Measurements from ENCODE around the gene E2F4. TPM values are rescaled to one million over a fixed set of nuclear protein-coding genes. Genes with fewer than 3 reads are reported as not detected.
A peak's percentile ranks its signal among the peaks of the same experiment; 100 is the strongest.

The E2F4 gene
- total and polyA plus RNA-seq, 8 donors = 45.7 to 81.4 (median 53.9) TPM

DNA sequence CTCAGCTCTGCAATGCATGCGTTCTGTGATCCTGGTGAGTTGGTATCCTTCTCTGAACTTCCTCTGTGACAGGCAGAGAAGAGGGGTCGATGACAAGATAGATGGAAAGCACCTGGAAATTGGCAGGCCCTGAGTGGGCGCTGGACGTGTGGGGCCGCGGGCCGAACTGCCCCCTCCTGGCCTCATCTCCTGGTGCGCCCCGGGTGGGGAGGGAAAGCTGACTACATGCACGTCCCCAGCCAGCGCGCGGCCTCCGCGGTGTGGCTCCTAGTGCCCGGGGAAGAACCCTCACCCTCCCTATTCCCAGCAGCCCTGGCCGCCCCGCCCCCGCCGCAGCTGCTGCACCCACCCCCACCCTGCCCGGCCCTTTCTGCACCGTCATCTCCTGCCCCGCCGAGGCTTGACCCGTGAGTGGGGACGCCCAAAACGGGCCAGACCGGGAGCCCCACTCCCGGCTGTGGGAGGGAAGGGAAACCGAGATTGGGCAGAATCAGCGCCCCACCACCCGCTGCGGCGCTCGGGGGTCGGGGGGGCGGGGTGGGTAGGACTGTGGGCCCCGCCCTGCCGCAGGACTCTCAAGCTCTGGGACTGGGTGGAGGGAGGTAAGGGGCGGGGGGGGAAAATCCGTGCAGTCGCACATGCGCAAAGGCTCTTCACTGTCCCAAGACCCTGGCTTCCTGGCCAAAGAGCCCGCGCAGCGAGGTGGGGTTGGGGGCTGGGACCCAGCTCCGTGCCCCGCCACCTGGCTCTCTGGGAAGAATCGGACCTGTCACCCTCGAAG is 21.6 kb upstream of the E2F4 start, which contains the start of gene NOL3:
Gene NOL3 (plus strand): TSS at position 371 of the 781 bp plus-strand sequence.
- intact Hi-C loops (cut with DNase I) = no loop called here
- no peaks in the 10 kb centered on the region for H3K9me3 ChIP-seq

DNA sequence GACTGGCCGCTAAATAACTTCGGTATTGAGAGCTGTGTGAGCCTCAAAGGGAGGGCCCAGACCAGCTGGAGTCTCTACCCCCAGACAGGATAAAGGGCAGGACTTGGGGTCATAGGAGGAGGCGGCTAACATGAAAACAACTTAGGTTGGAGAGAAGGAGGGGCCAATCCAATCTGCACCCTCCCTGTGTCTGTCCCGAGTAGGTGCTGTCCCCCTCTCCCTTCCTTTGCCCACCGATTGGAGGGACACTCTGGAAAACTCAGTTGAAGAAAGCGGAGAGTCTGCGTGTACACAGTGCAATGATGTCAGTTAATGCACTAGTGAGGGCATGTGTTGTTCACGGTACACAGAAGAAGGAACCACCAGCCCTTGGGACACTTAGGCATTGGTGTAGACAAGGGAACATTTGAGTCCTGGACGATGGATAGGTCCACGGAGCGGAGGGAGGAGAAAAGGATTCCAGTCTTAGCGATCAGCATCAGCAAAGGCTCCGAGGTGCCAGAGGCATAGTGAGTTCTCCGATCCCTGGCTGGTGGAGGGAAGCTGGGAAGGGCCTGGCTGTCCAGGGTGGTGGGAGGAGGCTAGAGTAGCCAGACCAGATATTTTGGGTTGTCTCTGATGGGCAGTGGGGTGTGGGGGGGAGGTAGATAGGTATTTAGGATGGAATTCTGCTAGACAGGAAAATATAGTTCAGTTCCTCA is 20.9 kb upstream of the E2F4 start:
- TF ChIP-seq, protein P1, sequence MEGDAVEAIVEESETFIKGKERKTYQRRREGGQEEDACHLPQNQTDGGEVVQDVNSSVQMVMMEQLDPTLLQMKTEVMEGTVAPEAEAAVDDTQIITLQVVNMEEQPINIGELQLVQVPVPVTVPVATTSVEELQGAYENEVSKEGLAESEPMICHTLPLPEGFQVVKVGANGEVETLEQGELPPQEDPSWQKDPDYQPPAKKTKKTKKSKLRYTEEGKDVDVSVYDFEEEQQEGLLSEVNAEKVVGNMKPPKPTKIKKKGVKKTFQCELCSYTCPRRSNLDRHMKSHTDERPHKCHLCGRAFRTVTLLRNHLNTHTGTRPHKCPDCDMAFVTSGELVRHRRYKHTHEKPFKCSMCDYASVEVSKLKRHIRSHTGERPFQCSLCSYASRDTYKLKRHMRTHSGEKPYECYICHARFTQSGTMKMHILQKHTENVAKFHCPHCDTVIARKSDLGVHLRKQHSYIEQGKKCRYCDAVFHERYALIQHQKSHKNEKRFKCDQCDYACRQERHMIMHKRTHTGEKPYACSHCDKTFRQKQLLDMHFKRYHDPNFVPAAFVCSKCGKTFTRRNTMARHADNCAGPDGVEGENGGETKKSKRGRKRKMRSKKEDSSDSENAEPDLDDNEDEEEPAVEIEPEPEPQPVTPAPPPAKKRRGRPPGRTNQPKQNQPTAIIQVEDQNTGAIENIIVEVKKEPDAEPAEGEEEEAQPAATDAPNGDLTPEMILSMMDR (IDR thresholded peaks at IDR 0.05) = no peak
- peaks cover 27 to 61% of the 10 kb centered on the region in 2 donors for H3K4me1 ChIP-seq
- intact Hi-C loops (cut with DNase I) = no loop called here
- H3K27ac ChIP-seq = peak overlapping the region; percentile 81 to 90
- H3K9me3 ChIP-seq = no peaks in the 10 kb centered on the region
- DNase-seq (no peak), ATAC-seq (peak; percentile 6)
- H3K27me3 ChIP-seq = peaks cover 4 to 86% of the 10 kb centered on the region in 2 donors
- H3K36me3 ChIP-seq = no peaks in the 10 kb centered on the region
- H3K4me3 ChIP-seq = peak overlapping the region; percentile 29 to 43

More for the DNA sequence above, 21.6 kb upstream of the E2F4 start, which contains the start of gene NOL3:
- DNase-seq (peak; percentile 61 to 95 (median 82)), ATAC-seq (peak; percentile 72)
- Histone ChIP-seq H3K27ac (peak within 1 kb of the TSS; percentile 81 to 90), H3K4me3 (peak within 1 kb of the TSS; percentile 29 to 43), H3K4me1 (peaks cover 30 to 66% of the 10 kb centered on the region in 2 donors), H3K36me3 (no peaks in the 10 kb centered on the region), H3K27me3 (peaks cover 11 to 90% of the 10 kb centered on the region in 2 donors)
- TF ChIP-seq, protein P1 (IDR thresholded peaks at IDR 0.05) = no peak

DNA sequence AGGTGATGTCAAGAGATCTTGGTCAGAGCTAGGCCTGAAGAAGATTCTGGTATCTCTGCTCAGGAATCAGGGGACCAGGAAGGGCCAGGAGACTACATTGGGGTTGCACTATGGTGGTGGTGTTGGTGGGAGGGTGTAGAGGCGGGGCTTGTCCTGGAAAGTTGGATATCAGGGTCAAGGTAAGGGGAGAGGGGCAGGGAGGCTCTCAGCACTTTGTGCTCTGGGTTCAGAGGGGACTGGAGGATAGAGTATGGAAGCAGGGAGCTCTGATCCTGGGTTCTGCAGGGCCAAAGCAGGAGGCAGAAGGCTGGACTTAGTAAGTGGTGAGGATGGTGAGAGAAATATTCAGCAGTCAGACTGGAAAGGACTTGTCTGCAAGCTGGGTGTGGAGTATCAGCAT is 18.6 kb upstream of the E2F4 start:
- TF ChIP-seq, protein P1 (IDR thresholded peaks at IDR 0.05) = no peak
- ATAC-seq (no peak), DNase-seq (no peak)
- no peaks in the 10 kb centered on the region for H3K36me3 ChIP-seq
- H3K27me3 ChIP-seq = peaks cover 0 to 77% of the 10 kb centered on the region in 2 donors
- H3K4me3 ChIP-seq = peak overlapping the region; percentile 21 to 39
- H3K27ac ChIP-seq = peak overlapping the region; percentile 79 to 81
- H3K9me3 ChIP-seq = no peaks in the 10 kb centered on the region
- intact Hi-C loops (cut with DNase I) = no loop called here
- peaks cover 32 to 74% of the 10 kb centered on the region in 2 donors for H3K4me1 ChIP-seq

DNA sequence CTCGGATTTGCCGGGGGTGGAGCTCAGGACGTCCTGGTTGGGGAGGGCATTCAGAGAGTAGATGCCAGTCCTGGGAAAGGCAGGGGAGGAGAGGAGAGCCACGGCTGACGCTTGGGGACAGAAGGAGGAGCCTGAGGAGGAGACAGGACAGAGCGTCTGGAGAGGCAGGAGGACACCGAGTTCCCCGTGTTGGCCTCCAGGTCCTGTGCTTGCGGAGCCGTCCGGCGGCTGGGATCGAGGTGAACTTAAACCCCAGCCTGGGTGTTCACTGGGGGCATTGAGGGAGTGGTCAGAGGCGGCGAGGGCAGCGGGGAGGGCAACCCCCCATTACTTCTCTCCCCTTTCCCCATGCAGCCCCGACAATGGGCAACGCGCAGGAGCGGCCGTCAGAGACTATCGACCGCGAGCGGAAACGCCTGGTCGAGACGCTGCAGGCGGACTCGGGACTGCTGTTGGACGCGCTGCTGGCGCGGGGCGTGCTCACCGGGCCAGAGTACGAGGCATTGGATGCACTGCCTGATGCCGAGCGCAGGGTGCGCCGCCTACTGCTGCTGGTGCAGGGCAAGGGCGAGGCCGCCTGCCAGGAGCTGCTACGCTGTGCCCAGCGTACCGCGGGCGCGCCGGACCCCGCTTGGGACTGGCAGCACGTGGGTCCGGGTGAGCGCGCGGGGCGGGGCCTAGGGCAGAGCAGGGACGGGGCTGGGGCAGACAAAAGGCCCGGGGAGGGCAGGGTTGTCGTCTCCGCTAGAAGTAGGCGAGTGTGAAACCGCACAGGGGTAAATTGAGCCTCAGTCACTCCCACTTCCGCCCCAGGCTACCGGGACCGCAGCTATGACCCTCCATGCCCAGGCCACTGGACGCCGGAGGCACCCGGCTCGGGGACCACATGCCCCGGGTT is 17.9 kb upstream of the E2F4 start:
- intact Hi-C loops (cut with DNase I) = no loop called here
- TF ChIP-seq, protein P1 (IDR thresholded peaks at IDR 0.05) = peak in 1 of 2 donors; percentile 16
- Histone ChIP-seq H3K27ac (peak overlapping the region; percentile 79 to 81), H3K4me1 (peaks cover 38 to 80% of the 10 kb centered on the region in 2 donors), H3K9me3 (no peaks in the 10 kb centered on the region), H3K27me3 (peaks cover 0 to 72% of the 10 kb centered on the region in 2 donors), H3K4me3 (peak overlapping the region; percentile 21 to 39), H3K36me3 (no peaks in the 10 kb centered on the region)
- ATAC-seq = peak; percentile 72
- peak; percentile 45 to 95 (median 86) for DNase-seq
